Upper lobe of right lung (tissue), 1 donor: ENCODE data around the gene VN1R2. TPM values are rescaled to one million over a fixed set of nuclear protein-coding genes. Genes with fewer than 3 reads are reported as not detected.
"Not testable (repeated sequence)": the region's sequence is repeated elsewhere in the genome, so short reads cannot be mapped to it uniquely, and the experiment has no call there.

ENCODE experiments used
- ATAC-seq: fragments of 200-7000 bp; cut with Tn5 transposase; one replicate; pipeline ENCODE4 v1.9.1; 2020; ENCODE audit warnings: mild to moderate bottlenecking, moderate library complexity
- DNase-seq: peaks from one replicate; pipeline ENCODE4 v3.0.0-alpha.2; 2020
- H3K27ac ChIP-seq: fragments of 200-600 bp; one replicate; pipeline ENCODE4 v1.8.0; 2022
- H3K27me3 ChIP-seq: fragments of 200-600 bp; one replicate; pipeline ENCODE4 v1.8.0; 2022; ENCODE audit warnings: mild to moderate bottlenecking
- H3K36me3 ChIP-seq: fragments of 200-600 bp; one replicate; pipeline ENCODE4 v1.8.0; 2022
- H3K4me1 ChIP-seq: fragments of 200-600 bp; one replicate; pipeline ENCODE4 v1.8.0; 2022
- H3K4me3 ChIP-seq: fragments of 200-600 bp; one replicate; pipeline ENCODE4 v1.8.0; 2022; ENCODE audit warnings: mild to moderate bottlenecking
- H3K9me3 ChIP-seq: fragments of 200-600 bp; one replicate; pipeline ENCODE4 v1.8.0; 2022
- intact Hi-C: fragments of 100-400 bp; cut with DNase I; formaldehyde crosslinking; loops from one replicate; pipeline ENCODE4 v1.11.0; 2022
- total RNA-seq: library from RNA; stranded (reverse); fragmentation: NEBNext Ultra II Directional; extraction: Animal tissue kit (Norgen Biotek cat#: 25700); gene quantifications from one replicate; pipeline ENCODE4 v1.2.1, GENCODE V29; 2021
- TF ChIP-seq, protein P1 (sequence below): fragments of 200-600 bp; IDR thresholded peaks from one replicate; pipeline ENCODE4 v1.8.0; 2022; ENCODE audit warnings: antibody characterized with exemption
- donor health status: DM: no; HTN: yes; CAD: no; lungs with severe emphysema.

VN1R2 gene
- total RNA-seq, 1 donor from 2014 or later: not detected

DNA sequence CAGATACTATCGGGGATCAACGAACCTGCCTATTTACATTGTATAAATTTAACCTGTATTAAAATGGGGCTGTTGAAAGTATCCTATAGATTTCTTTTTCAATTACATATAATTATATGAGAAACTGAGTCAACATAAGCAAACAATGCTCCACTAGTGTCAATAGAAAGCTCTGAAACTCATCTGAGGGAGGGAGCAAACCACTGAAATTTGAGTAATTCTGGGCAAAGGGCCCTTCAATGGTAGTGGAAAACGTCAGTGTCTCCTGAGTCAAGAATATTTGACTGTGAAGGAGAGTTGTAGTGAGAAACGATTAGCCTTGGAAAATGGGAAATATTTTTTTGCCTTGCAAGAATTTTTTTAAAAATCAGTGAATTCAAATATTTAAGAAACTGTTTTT lies 27.0 kb downstream of the VN1R2 start:
- Histone ChIP-seq H3K4me1 (no peaks in the 10 kb centered on the region), H3K27me3 (no peaks in the 10 kb centered on the region), H3K9me3 (no peaks in the 10 kb centered on the region), H3K27ac (no peak overlapping the region), H3K36me3 (no peaks in the 10 kb centered on the region), H3K4me3 (no peak overlapping the region)
- TF ChIP-seq, protein P1, sequence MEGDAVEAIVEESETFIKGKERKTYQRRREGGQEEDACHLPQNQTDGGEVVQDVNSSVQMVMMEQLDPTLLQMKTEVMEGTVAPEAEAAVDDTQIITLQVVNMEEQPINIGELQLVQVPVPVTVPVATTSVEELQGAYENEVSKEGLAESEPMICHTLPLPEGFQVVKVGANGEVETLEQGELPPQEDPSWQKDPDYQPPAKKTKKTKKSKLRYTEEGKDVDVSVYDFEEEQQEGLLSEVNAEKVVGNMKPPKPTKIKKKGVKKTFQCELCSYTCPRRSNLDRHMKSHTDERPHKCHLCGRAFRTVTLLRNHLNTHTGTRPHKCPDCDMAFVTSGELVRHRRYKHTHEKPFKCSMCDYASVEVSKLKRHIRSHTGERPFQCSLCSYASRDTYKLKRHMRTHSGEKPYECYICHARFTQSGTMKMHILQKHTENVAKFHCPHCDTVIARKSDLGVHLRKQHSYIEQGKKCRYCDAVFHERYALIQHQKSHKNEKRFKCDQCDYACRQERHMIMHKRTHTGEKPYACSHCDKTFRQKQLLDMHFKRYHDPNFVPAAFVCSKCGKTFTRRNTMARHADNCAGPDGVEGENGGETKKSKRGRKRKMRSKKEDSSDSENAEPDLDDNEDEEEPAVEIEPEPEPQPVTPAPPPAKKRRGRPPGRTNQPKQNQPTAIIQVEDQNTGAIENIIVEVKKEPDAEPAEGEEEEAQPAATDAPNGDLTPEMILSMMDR: no peak
- DNase-seq (no peak), ATAC-seq (no peak)
- intact Hi-C loops: no loop called here

DNA sequence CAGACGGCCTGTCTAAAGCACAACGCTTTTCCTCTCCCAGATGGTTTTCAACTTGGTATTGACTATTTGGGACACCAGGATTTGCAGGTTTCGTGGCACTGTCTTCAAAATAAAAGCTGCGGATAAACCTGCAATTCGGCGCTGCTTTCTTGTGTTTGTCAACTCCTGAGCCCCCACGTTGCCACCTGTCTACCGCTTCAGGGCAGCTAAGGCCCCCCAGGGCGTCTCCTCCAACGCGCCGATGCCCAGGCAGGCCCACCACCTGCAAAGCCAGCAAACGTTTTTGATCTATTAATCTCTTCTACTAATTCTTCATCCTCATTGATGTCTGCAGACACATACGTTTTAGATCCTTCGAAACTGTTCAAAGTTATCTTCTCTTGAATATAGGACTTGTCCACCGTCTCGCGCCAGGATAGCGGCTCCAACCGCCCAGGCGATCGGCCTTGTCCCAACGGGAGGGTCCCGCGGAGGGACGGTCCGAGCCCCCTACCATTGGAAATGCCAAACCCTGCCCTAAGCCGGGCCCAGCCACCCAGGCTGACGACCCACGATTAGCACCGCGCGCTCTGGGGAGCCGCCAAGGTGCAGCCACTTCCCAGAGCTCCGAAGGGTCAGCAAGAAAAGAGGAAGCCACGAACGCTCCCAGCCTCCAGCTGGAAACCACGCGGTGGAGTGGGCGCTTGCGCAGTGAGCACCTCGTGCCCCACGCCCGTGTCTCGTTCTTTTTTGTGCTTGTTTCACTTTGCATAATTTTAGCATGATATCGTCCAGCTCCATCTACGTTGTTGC lies 32.9 kb downstream of the VN1R2 start:
- intact Hi-C loops: no loop called here
- no peaks in the 10 kb centered on the region for H3K4me1 ChIP-seq
- H3K36me3 ChIP-seq: no peaks in the 10 kb centered on the region
- no peak overlapping the region for H3K4me3 ChIP-seq
- no peak for ATAC-seq
- DNase-seq: no peak
- no peak overlapping the region for H3K27ac ChIP-seq
- peaks cover 15% of the 10 kb centered on the region for H3K9me3 ChIP-seq
- H3K27me3 ChIP-seq: no peaks in the 10 kb centered on the region
- TF ChIP-seq, protein P1: no peak

DNA sequence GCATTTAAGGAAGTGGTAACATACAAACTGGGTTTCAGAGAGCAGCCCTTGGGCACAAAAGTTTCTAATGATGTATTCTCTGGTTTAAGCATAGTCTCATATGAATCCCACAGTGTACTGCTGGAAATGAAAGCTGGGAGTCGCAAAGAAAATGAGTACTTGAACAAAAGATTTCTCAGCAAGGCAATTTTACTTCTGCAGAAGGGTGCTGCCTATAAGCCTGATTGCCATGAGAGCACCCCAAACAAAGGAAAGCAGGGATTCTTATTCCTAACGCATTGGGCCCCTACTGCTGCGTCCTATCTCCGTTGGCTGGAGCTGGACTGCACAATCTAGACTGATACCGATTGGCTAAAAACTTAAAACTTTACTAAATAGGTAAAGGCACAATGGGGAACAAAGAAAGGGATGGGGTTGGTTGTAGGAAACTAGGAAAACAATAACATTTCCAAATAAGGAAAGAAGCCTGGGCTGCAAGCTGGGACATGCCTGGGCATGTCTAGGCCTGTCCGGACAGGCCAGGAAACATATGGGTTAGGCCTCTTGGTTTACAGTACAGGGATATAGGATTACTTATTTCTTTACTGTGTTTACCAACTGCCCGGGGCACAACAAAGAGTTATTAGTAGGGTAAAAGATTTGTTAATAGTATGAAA lies 36.8 kb downstream of the VN1R2 start:
- intact Hi-C loops: no loop called here
- TF ChIP-seq, protein P1: no peak
- no peaks in the 10 kb centered on the region for H3K36me3 ChIP-seq
- ATAC-seq (no peak), DNase-seq (no peak)
- H3K4me3 ChIP-seq: no peak overlapping the region
- no peaks in the 10 kb centered on the region for H3K4me1 ChIP-seq
- no peaks in the 10 kb centered on the region for H3K27me3 ChIP-seq
- H3K9me3 ChIP-seq: peaks cover 15% of the 10 kb centered on the region
- H3K27ac ChIP-seq: no peak overlapping the region

DNA sequence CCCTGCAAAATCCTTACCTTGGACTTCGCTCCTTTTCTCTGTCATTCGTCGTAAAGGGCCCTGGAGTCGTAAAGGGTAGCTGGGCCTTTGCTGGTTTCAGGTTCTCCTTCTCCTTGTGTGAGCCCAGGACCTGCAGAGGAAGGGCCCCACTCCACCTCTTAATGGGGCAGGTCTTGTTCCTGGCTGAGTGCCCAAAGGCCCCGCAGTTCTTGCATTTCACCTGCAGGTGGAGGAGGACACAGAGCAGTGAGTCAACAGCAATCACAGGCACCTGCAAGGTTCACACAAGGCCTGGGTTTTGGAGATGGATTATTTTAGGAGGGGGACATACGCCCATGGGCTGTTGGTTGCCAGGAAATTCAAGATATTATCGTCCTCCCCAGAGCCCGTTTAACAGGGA lies 43.2 kb downstream of the VN1R2 start:
- H3K27me3 ChIP-seq, DNase-seq, H3K4me3 ChIP-seq, H3K9me3 ChIP-seq, H3K36me3 ChIP-seq, H3K4me1 ChIP-seq, ATAC-seq, intact Hi-C loops, H3K27ac ChIP-seq: not testable (repeated sequence)

DNA sequence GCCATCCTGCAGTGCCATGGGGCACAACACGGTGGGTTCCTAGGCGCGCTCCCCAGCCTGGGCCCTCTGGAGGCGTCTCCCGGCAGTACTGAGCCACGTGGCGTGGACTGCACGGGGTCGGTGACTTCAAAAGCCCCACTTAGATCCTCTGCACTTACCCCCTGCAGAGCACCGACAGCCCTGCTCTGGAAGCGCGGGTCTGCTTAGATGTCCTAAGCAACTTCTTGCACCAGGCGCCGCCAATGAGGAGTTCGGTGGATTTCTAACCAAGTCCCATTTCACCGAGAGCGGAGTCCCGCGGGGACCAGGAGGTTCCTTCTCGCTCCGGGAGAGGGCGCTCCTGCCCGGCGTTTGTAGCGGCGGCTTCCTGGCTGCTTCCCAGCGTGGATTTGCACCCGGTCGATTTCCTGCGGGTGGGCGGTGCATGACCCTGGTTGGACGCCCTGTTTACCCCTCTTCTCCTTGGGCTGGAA lies 50.3 kb downstream of the VN1R2 start:
- Histone ChIP-seq H3K4me3 (no peak overlapping the region), H3K27ac (no peak overlapping the region), H3K9me3 (no peaks in the 10 kb centered on the region), H3K27me3 (peaks cover 43% of the 10 kb centered on the region), H3K36me3 (no peaks in the 10 kb centered on the region), H3K4me1 (no peaks in the 10 kb centered on the region)
- ATAC-seq (peak; percentile 61), DNase-seq (peak; percentile 70)
- intact Hi-C loops: no loop called here
- TF ChIP-seq, protein P1: peak; percentile 51

Other genes with a start within 250 kb of the VN1R2 start
- gene ERVV-1, start 244.4 kb upstream of the VN1R2 start, total RNA-seq: not detected
- gene ERVV-2, start 213.6 kb upstream of the VN1R2 start, total RNA-seq: not detected
- gene ZNF160, start 154.9 kb upstream of the VN1R2 start, total RNA-seq: 35.3 TPM
- gene ZNF415, start 125.4 kb upstream of the VN1R2 start, total RNA-seq: 7.0 TPM
- gene ZNF347, start 99.2 kb upstream of the VN1R2 start, total RNA-seq: 16.2 TPM
- gene ZNF665, start 64.9 kb upstream of the VN1R2 start, total RNA-seq: 6.0 TPM
- 16.2 TPM for gene ZNF677, start 3.4 kb upstream of the VN1R2 start, total RNA-seq
- gene VN1R4, start 9.4 kb downstream of the VN1R2 start, total RNA-seq: not detected
- gene ZNF845, start 75.5 kb downstream of the VN1R2 start, total RNA-seq: 7.8 TPM
- gene ZNF525, start 107.4 kb downstream of the VN1R2 start, total RNA-seq: 9.4 TPM
- 12.4 TPM for gene ZNF765, start 136.9 kb downstream of the VN1R2 start, total RNA-seq
- gene ZNF761, start 173.7 kb downstream of the VN1R2 start, total RNA-seq: 12.1 TPM
- gene ZNF813, start 209.4 kb downstream of the VN1R2 start, total RNA-seq: 4.6 TPM